ENCODE data around the gene LBH. TPM values are rescaled to one million over a fixed set of nuclear protein-coding genes. Genes with fewer than 3 reads are reported as not detected.

The LBH gene
- total RNA-seq, 3 donors from 2014 or later: 102 to 143 (median 119) TPM

GRCh38 chr2:30278419-30278818 lies 47.1 kb downstream of the LBH start:
- ATAC-seq: no peak
- H3K27me3 Mint-ChIP-seq (ENCODE audit: low read depth): no peaks in the 10 kb centered on the region
- no peak overlapping the region for H3K4me3 Mint-ChIP-seq
- DNase-seq: no peak
- H3K36me3 Mint-ChIP-seq (ENCODE audit: insufficient read depth): no peaks in the 10 kb centered on the region
- H3K4me1 Mint-ChIP-seq (ENCODE audit: low read depth): peaks cover 47% of the 10 kb centered on the region
- no peaks in the 10 kb centered on the region for H3K9me3 Mint-ChIP-seq

- Mint-ChIP-seq H3K4me1 (ENCODE audit: low read depth) (peaks cover 33% of the 10 kb centered on the region), H3K9me3 (no peaks in the 10 kb centered on the region), H3K27me3 (ENCODE audit: low read depth) (no peaks in the 10 kb centered on the region), H3K4me3 (no peak overlapping the region), H3K36me3 (ENCODE audit: insufficient read depth) (no peaks in the 10 kb centered on the region)
- DNase-seq (no peak), ATAC-seq (no peak)
Measured at GRCh38 chr2:30280596-30281434, 49.5 kb downstream of the LBH start.

GRCh38 chr2:30282081-30282480 lies 50.7 kb downstream of the LBH start:
- Mint-ChIP-seq H3K9me3 (no peaks in the 10 kb centered on the region), H3K4me3 (no peak overlapping the region), H3K4me1 (ENCODE audit: low read depth) (peaks cover 31% of the 10 kb centered on the region), H3K27me3 (ENCODE audit: low read depth) (no peaks in the 10 kb centered on the region), H3K36me3 (ENCODE audit: insufficient read depth) (no peaks in the 10 kb centered on the region)
- DNase-seq: no peak
- ATAC-seq: no peak

- no peak for DNase-seq
- Mint-ChIP-seq H3K9me3 (no peaks in the 10 kb centered on the region), H3K36me3 (ENCODE audit: insufficient read depth) (no peaks in the 10 kb centered on the region), H3K4me1 (ENCODE audit: low read depth) (peaks cover 33% of the 10 kb centered on the region), H3K27me3 (ENCODE audit: low read depth) (no peaks in the 10 kb centered on the region), H3K4me3 (no peak overlapping the region)
- no peak for ATAC-seq
Measured at GRCh38 chr2:30282721-30283120, 51.4 kb downstream of the LBH start.

- H3K9me3 Mint-ChIP-seq: no peaks in the 10 kb centered on the region
- H3K4me1 Mint-ChIP-seq (ENCODE audit: low read depth): peaks cover 36% of the 10 kb centered on the region
- H3K4me3 Mint-ChIP-seq: no peak overlapping the region
- no peaks in the 10 kb centered on the region for H3K36me3 Mint-ChIP-seq (ENCODE audit: insufficient read depth)
- no peak for ATAC-seq
- no peak for DNase-seq
- H3K27me3 Mint-ChIP-seq (ENCODE audit: low read depth): no peaks in the 10 kb centered on the region
Measured at GRCh38 chr2:30283931-30284565, 52.7 kb downstream of the LBH start.

- no peaks in the 10 kb centered on the region for H3K36me3 Mint-ChIP-seq (ENCODE audit: insufficient read depth)
- DNase-seq (no peak), ATAC-seq (no peak)
- no peaks in the 10 kb centered on the region for H3K27me3 Mint-ChIP-seq (ENCODE audit: low read depth)
- no peaks in the 10 kb centered on the region for H3K9me3 Mint-ChIP-seq
- H3K4me1 Mint-ChIP-seq (ENCODE audit: low read depth): peaks cover 34% of the 10 kb centered on the region
- H3K4me3 Mint-ChIP-seq: no peak overlapping the region
Measured at GRCh38 chr2:30285758-30286157, 54.4 kb downstream of the LBH start.

- Mint-ChIP-seq H3K4me1 (ENCODE audit: low read depth) (peaks cover 29% of the 10 kb centered on the region), H3K9me3 (no peaks in the 10 kb centered on the region), H3K36me3 (ENCODE audit: insufficient read depth) (no peaks in the 10 kb centered on the region), H3K27me3 (ENCODE audit: low read depth) (no peaks in the 10 kb centered on the region), H3K4me3 (no peak overlapping the region)
- ATAC-seq (no peak), DNase-seq (no peak)
Measured at GRCh38 chr2:30287190-30287840, 56.0 kb downstream of the LBH start.

GRCh38 chr2:30287857-30288513 lies 56.7 kb downstream of the LBH start:
- Mint-ChIP-seq H3K4me1 (ENCODE audit: low read depth) (peaks cover 27% of the 10 kb centered on the region), H3K27me3 (ENCODE audit: low read depth) (no peaks in the 10 kb centered on the region), H3K9me3 (no peaks in the 10 kb centered on the region), H3K36me3 (ENCODE audit: insufficient read depth) (no peaks in the 10 kb centered on the region), H3K4me3 (no peak overlapping the region)
- DNase-seq: no peak
- ATAC-seq: no peak

GRCh38 chr2:30288561-30288960 lies 57.2 kb downstream of the LBH start:
- Mint-ChIP-seq H3K27me3 (ENCODE audit: low read depth) (no peaks in the 10 kb centered on the region), H3K36me3 (ENCODE audit: insufficient read depth) (no peaks in the 10 kb centered on the region), H3K9me3 (no peaks in the 10 kb centered on the region), H3K4me3 (no peak overlapping the region), H3K4me1 (ENCODE audit: low read depth) (peaks cover 31% of the 10 kb centered on the region)
- ATAC-seq (no peak), DNase-seq (no peak)

GRCh38 chr2:30293303-30293921 lies 62.1 kb downstream of the LBH start:
- Mint-ChIP-seq H3K9me3 (peaks cover 8% of the 10 kb centered on the region), H3K4me1 (ENCODE audit: low read depth) (peaks cover 19% of the 10 kb centered on the region), H3K27me3 (ENCODE audit: low read depth) (no peaks in the 10 kb centered on the region), H3K36me3 (ENCODE audit: insufficient read depth) (no peaks in the 10 kb centered on the region), H3K4me3 (no peak overlapping the region)
- ATAC-seq (peak; percentile 38 to 53), DNase-seq (no peak)

GRCh38 chr2:30294133-30294532 lies 62.8 kb downstream of the LBH start:
- Mint-ChIP-seq H3K4me3 (no peak overlapping the region), H3K9me3 (peaks cover 8% of the 10 kb centered on the region), H3K36me3 (ENCODE audit: insufficient read depth) (no peaks in the 10 kb centered on the region), H3K27me3 (ENCODE audit: low read depth) (no peaks in the 10 kb centered on the region), H3K4me1 (ENCODE audit: low read depth) (peaks cover 17% of the 10 kb centered on the region)
- no peak for DNase-seq
- ATAC-seq: no peak

- DNase-seq: no peak
- no peak overlapping the region for H3K4me3 Mint-ChIP-seq
- ATAC-seq: no peak
- peaks cover 19% of the 10 kb centered on the region for H3K4me1 Mint-ChIP-seq (ENCODE audit: low read depth)
- no peaks in the 10 kb centered on the region for H3K27me3 Mint-ChIP-seq (ENCODE audit: low read depth)
- peaks cover 8% of the 10 kb centered on the region for H3K9me3 Mint-ChIP-seq
- no peaks in the 10 kb centered on the region for H3K36me3 Mint-ChIP-seq (ENCODE audit: insufficient read depth)
Measured at GRCh38 chr2:30296496-30296895, 65.2 kb downstream of the LBH start.

- Mint-ChIP-seq H3K4me1 (ENCODE audit: low read depth) (peaks cover 14% of the 10 kb centered on the region), H3K9me3 (peaks cover 8% of the 10 kb centered on the region), H3K36me3 (ENCODE audit: insufficient read depth) (no peaks in the 10 kb centered on the region), H3K27me3 (ENCODE audit: low read depth) (no peaks in the 10 kb centered on the region), H3K4me3 (no peak overlapping the region)
- ATAC-seq (peak in 1 of 2 donors; percentile 69), DNase-seq (no peak)
Measured at GRCh38 chr2:30298302-30298701, 67.0 kb downstream of the LBH start.

- Mint-ChIP-seq H3K4me1 (ENCODE audit: low read depth) (peaks cover 9% of the 10 kb centered on the region), H3K36me3 (ENCODE audit: insufficient read depth) (no peaks in the 10 kb centered on the region), H3K27me3 (ENCODE audit: low read depth) (no peaks in the 10 kb centered on the region), H3K9me3 (peaks cover 8% of the 10 kb centered on the region), H3K4me3 (no peak overlapping the region)
- ATAC-seq: no peak
- DNase-seq: no peak
Measured at GRCh38 chr2:30300122-30300455, 68.8 kb downstream of the LBH start.

Measured in activated T-cell treated with anti-CD3 and anti-CD28 coated beads, Interleukin-2, amount 50 U/mL, for 4 hours (primary cell).